ENCODE measurements around the gene MPZL2. TPM values are rescaled to one million over a fixed set of nuclear protein-coding genes. Genes with fewer than 3 reads are reported as not detected.

MPZL2 gene
- total RNA-seq, 2 donors from 2014 or later: 19.7 to 48.5 TPM

- no peak for ATAC-seq
- H3K4me1 ChIP-seq: no peaks in the 10 kb centered on the region
- TF ChIP-seq POLR2A (IDR thresholded peaks at IDR 0.05) (no peak), CTCF (IDR thresholded peaks at IDR 0.05) (no peak)
- peaks cover 0 to 5% of the 10 kb centered on the region in 2 donors for H3K36me3 ChIP-seq (replicated peaks in 1 of 2; ENCODE audit: insufficient read depth in 1 of 2, low read depth in 2 of 2)
- intact Hi-C loops (cut with DNase I): no loop called here
- no peaks in the 10 kb centered on the region for H3K27me3 ChIP-seq
- H3K9me3 ChIP-seq: no peaks in the 10 kb centered on the region
- no peak overlapping the region for H3K27ac ChIP-seq
- DNase-seq: no peak
- H3K4me3 ChIP-seq: no peak overlapping the region
Measured at GRCh38 chr11:118231461-118231860, 32.6 kb downstream of the MPZL2 start.

GRCh38 chr11:118230088-118230487 lies 34.0 kb downstream of the MPZL2 start:
- no peak overlapping the region for H3K4me3 ChIP-seq
- no peaks in the 10 kb centered on the region for H3K9me3 ChIP-seq
- H3K4me1 ChIP-seq: no peaks in the 10 kb centered on the region
- no peaks in the 10 kb centered on the region for H3K27me3 ChIP-seq
- no peak overlapping the region for H3K27ac ChIP-seq
- DNase-seq (no peak), ATAC-seq (no peak)
- WGBS, 2 donors: 89 to 93% methylated on average over 3 of the region's 3 CpGs
- TF ChIP-seq POLR2A (IDR thresholded peaks at IDR 0.05) (no peak), CTCF (IDR thresholded peaks at IDR 0.05) (no peak)
- intact Hi-C loops (cut with DNase I): no loop called here
- peaks cover 0 to 5% of the 10 kb centered on the region in 2 donors for H3K36me3 ChIP-seq (replicated peaks in 1 of 2; ENCODE audit: insufficient read depth in 1 of 2, low read depth in 2 of 2)

- WGBS, 2 donors: 74 to 86% methylated on average over 5 of the region's 5 CpGs
- no peak overlapping the region for H3K4me3 ChIP-seq
- H3K36me3 ChIP-seq (replicated peaks in 1 of 2; ENCODE audit: insufficient read depth in 1 of 2, low read depth in 2 of 2): peaks cover 0 to 5% of the 10 kb centered on the region in 2 donors
- DNase-seq: no peak
- no peaks in the 10 kb centered on the region for H3K4me1 ChIP-seq
- TF ChIP-seq POLR2A (IDR thresholded peaks at IDR 0.05): no peak
- no peak for TF ChIP-seq CTCF (IDR thresholded peaks at IDR 0.05)
- no peak for ATAC-seq
- intact Hi-C loops (cut with DNase I): no loop called here
- peak overlapping the region in 1 of 4 donors; percentile 57 for H3K27ac ChIP-seq
- no peaks in the 10 kb centered on the region for H3K9me3 ChIP-seq
- no peaks in the 10 kb centered on the region for H3K27me3 ChIP-seq
Measured at GRCh38 chr11:118229274-118229847, 34.7 kb downstream of the MPZL2 start.

- no peak for DNase-seq
- intact Hi-C loops (cut with DNase I): no loop called here
- H3K27ac ChIP-seq: peak overlapping the region in 1 of 4 donors; percentile 57
- no peak for ATAC-seq
- TF ChIP-seq POLR2A (IDR thresholded peaks at IDR 0.05) (no peak), CTCF (IDR thresholded peaks at IDR 0.05) (no peak)
- H3K36me3 ChIP-seq (replicated peaks in 1 of 2; ENCODE audit: insufficient read depth in 1 of 2, low read depth in 2 of 2): peaks cover 0 to 3% of the 10 kb centered on the region in 2 donors
- H3K4me3 ChIP-seq: no peak overlapping the region
- H3K9me3 ChIP-seq: no peaks in the 10 kb centered on the region
- WGBS, 2 donors: 62 to 98% methylated on average over 8 of the region's 8 CpGs
- no peaks in the 10 kb centered on the region for H3K4me1 ChIP-seq
- no peaks in the 10 kb centered on the region for H3K27me3 ChIP-seq
Measured at GRCh38 chr11:118227865-118228785, 36.0 kb downstream of the MPZL2 start.
